HG02840 (cell line): Measurements from ENCODE around the gene SYNCRIP.
"Not testable (repeated sequence)": the region's sequence is repeated elsewhere in the genome, so short reads cannot be mapped to it uniquely, and the experiment has no call there.

Source experiments
- ATAC-seq: cut with Tn5 transposase; IDR thresholded peaks from one replicate; pipeline ENCODE4 v1.9.1; 2021; ENCODE audit warnings: mild to moderate bottlenecking, moderate library complexity, moderate number of reproducible peaks; ENCODE audit not compliant: unreplicated experiment, low FRiP score

The SYNCRIP gene

GRCh38 chr6:85602100-85602499 lies 40.6 kb downstream of the SYNCRIP start:
- ATAC-seq: no peak

GRCh38 chr6:85600713-85601313 lies 41.9 kb downstream of the SYNCRIP start:
- ATAC-seq: no peak

GRCh38 chr6:85594197-85594930 lies 48.3 kb downstream of the SYNCRIP start:
- peak; percentile 5 for ATAC-seq

- peak; percentile 93 for ATAC-seq
Observed at GRCh38 chr6:85593438-85594196, 49.1 kb downstream of the SYNCRIP start, which contains the start of gene SNX14. TSS of gene SNX14 (minus strand) at chr6:85593858. CDS start at chr6:85593718, 140 bp downstream.

- ATAC-seq: no peak
Observed at GRCh38 chr6:85592033-85592432, 50.7 kb downstream of the SYNCRIP start.

GRCh38 chr6:85591207-85591606 lies 51.5 kb downstream of the SYNCRIP start:
- no peak for ATAC-seq

GRCh38 chr6:85585741-85586140 lies 56.9 kb downstream of the SYNCRIP start:
- no peak for ATAC-seq

- ATAC-seq: not testable (repeated sequence)
Observed at GRCh38 chr6:85582832-85583231, 59.9 kb downstream of the SYNCRIP start.

- ATAC-seq: no peak
Observed at GRCh38 chr6:85581572-85581971, 61.1 kb downstream of the SYNCRIP start.

- no peak for ATAC-seq
Observed at GRCh38 chr6:85580878-85581267, 61.8 kb downstream of the SYNCRIP start.

GRCh38 chr6:85580118-85580877 lies 62.4 kb downstream of the SYNCRIP start:
- no peak for ATAC-seq

GRCh38 chr6:85579581-85579980 lies 63.1 kb downstream of the SYNCRIP start:
- ATAC-seq: no peak

- no peak for ATAC-seq
Observed at GRCh38 chr6:85576476-85576875, 66.2 kb downstream of the SYNCRIP start.

GRCh38 chr6:85574932-85575598 lies 67.6 kb downstream of the SYNCRIP start:
- no peak for ATAC-seq

- ATAC-seq: no peak
Observed at GRCh38 chr6:85569323-85569722, 73.4 kb downstream of the SYNCRIP start.

GRCh38 chr6:85568411-85568810 lies 74.3 kb downstream of the SYNCRIP start:
- ATAC-seq: no peak

- ATAC-seq: no peak
Observed at GRCh38 chr6:85565736-85566135, 77.0 kb downstream of the SYNCRIP start.

GRCh38 chr6:85564223-85564622 lies 78.5 kb downstream of the SYNCRIP start:
- ATAC-seq: not testable (repeated sequence)
